Small intestine (tissue), 7 donors: Measurements from ENCODE around the gene SH3RF1. TPM values are rescaled to one million over a fixed set of nuclear protein-coding genes. Genes with fewer than 3 reads are reported as not detected.

Source experiments
- DNase-seq, 2 donors: peaks; one replicate each; pipeline versions ENCODE4 v3.0.0 to v3.0.0-alpha.2; 2013
- FAIRE-seq: peaks from 2 replicates; lab custom pipeline; 2012; peaks lifted over from hg19 to GRCh38; lab: Jason Lieb, UNC
- H3K27ac ChIP-seq, 3 donors: one replicate each; pipeline ENCODE4 v1.5.1; 2013; ENCODE audit warnings: low read length in 2 of 3, mild to moderate bottlenecking in 2 of 3, control low read depth in 1 of 3, inconsistent platforms in 1 of 3, low read depth in 1 of 3, moderate library complexity in 1 of 3
- H3K27me3 ChIP-seq, 3 donors: one replicate each; pipeline ENCODE4 v1.6.1; 2013; ENCODE audit warnings: low read length in 3 of 3, inconsistent platforms in 1 of 3; ENCODE audit not compliant: control insufficient read depth in 3 of 3, insufficient read depth in 3 of 3
- H3K36me3 ChIP-seq, 3 donors: one replicate each; pipeline ENCODE4 v1.6.1; 2013; ENCODE audit warnings: low read length in 3 of 3, inconsistent platforms in 1 of 3, low read depth in 1 of 3, mild to moderate bottlenecking in 1 of 3, moderate library complexity in 1 of 3; ENCODE audit not compliant: control insufficient read depth in 3 of 3, insufficient read depth in 2 of 3
- H3K4me1 ChIP-seq, 3 donors: one replicate each; pipeline ENCODE4 v1.6.1; 2013; ENCODE audit warnings: low read length in 2 of 3, inconsistent platforms in 1 of 3, low read depth in 1 of 3, mild to moderate bottlenecking in 1 of 3, moderate library complexity in 1 of 3; ENCODE audit not compliant: control insufficient read depth in 3 of 3, insufficient read depth in 2 of 3
- H3K4me3 ChIP-seq, 3 donors: one replicate each; pipeline ENCODE4 v1.5.1; 2013; ENCODE audit warnings: low read length in 3 of 3, control low read depth in 1 of 3, inconsistent platforms in 1 of 3, low read depth in 1 of 3, mild to moderate bottlenecking in 1 of 3, moderate library complexity in 1 of 3
- H3K9me3 ChIP-seq, 2 donors: one replicate each; pipeline ENCODE4 v1.6.1; 2013; ENCODE audit warnings: low read depth in 1 of 2, low read length in 1 of 2; ENCODE audit not compliant: control insufficient read depth in 2 of 2, insufficient read depth in 1 of 2
- WGBS, 3 donors: extraction: QIAGEN DNeasy Blood & Tissue Kit; methylation state at CpG; one replicate each; pipeline ENCODE4 v1.1.7; 2013; 5-methylcytosine and 5-hydroxymethylcytosine counted together
- polyA plus RNA-seq, 4 donors: library from polyadenylated mRNA; stranded (reverse) in 3 of 4; unstranded in 1 of 4; fragments of 200-250 nt in 3 of 4; fragments of 120-200 nt in 1 of 4; gene quantifications; one replicate each; pipeline versions ENCODE4 v1.2.1 to v1.2.3, GENCODE V29; 2013
- donor health status: healthy with polysubstance abuse.
- donor health status: control.
- donor health status: control.
- donor health status: Bipolar disorder and iron deficiency.
- donor health status: healthy.

The SH3RF1 gene
- polyA plus RNA-seq, 4 donors, result 10.7 to 35.6 (median 11.5) TPM

DNA sequence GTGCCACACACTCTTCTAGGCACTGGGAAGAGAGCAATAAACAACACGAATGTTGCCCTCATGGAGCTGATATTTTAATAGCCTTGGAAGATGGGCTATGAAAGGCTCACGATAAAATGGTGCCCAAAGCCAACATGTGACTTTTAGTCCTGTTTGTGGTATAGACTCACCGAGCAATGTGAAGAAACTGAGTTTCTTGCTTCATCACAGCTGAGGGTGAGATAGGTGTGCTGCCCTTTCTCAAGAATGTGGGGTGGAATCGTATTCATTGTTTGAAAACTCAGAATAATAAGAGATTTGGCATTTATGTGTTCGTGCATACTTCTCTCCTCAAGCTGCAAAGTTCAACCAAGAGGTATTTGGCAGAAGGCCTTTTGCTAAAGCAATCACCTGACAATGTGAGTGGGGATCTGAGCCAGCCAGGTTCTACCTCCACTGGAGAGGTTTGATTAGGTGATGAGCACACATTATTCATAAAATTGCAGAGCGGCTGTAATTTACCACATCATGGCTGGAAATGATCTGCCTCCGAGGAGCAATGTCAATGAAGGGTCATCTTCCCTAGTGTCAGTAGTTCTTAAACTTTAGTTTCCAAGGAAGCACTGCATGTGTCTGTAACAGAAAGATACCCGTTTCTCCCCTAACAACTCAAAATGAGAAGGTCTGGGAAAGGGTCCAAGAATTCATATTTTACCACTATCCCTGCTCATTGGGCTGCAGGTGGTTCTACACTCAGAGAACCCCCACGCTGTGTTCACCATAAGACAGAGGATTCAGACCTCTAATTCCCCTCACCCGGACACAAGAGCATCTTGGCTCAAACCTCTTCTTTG is 218.8 kb downstream of the SH3RF1 start:
- H3K4me3 ChIP-seq, result no peak overlapping the region
- no peaks in the 10 kb centered on the region for H3K27me3 ChIP-seq
- H3K36me3 ChIP-seq, result no peaks in the 10 kb centered on the region
- 78 to 82% (median 79%) methylated on average over 10 of the region's 10 CpGs for WGBS, 3 donors
- no peak for DNase-seq
- no peak overlapping the region for H3K27ac ChIP-seq
- no peaks in the 10 kb centered on the region for H3K9me3 ChIP-seq
- no peaks in the 10 kb centered on the region for H3K4me1 ChIP-seq
- no peak for FAIRE-seq

DNA sequence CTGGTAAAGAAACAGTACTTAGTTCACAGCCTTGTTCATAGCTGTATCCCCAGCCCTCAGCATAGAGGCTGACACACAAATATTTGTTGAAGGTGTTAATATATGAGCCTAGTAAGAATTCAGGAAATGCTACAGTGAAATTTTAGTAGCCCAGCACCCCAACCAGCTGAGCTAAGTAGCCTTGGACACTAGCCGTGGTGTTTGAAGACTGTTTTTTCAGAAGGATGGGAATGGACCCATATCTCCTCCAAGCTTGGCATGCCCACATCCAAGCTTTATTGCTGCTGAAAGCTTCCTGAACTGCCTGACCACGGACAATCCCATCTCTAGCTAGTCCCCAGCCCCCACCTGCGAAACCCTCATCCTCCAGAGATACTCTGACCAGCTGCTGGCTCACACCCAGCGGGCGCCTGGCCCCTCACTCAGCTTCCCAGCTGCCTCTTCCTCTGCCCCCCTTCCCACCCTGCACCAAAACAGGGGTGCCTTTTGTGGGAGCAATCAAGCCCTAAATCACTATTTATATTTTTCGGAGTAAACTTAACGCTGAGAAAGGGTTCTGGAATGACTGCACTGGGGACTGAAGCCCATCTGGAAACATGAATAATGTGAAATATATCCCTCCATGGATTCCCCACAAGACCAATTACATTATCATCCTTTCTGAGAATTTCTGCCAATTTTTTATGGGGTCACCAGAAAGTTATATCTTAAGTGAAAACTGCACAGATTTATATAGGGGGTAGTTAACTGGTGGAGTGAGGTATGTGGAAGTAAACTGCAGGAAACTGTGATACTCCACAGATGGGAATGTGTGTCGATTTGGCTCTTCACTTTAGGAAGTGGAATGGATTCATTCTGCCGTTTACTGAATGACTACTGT is 219.6 kb downstream of the SH3RF1 start:
- no peak overlapping the region for H3K4me3 ChIP-seq
- no peak overlapping the region for H3K27ac ChIP-seq
- FAIRE-seq, result no peak
- H3K4me1 ChIP-seq, result no peaks in the 10 kb centered on the region
- no peaks in the 10 kb centered on the region for H3K27me3 ChIP-seq
- 79 to 96% (median 84%) methylated on average over 9 of the region's 9 CpGs for WGBS, 3 donors
- no peaks in the 10 kb centered on the region for H3K36me3 ChIP-seq
- DNase-seq, result no peak
- no peaks in the 10 kb centered on the region for H3K9me3 ChIP-seq

DNA sequence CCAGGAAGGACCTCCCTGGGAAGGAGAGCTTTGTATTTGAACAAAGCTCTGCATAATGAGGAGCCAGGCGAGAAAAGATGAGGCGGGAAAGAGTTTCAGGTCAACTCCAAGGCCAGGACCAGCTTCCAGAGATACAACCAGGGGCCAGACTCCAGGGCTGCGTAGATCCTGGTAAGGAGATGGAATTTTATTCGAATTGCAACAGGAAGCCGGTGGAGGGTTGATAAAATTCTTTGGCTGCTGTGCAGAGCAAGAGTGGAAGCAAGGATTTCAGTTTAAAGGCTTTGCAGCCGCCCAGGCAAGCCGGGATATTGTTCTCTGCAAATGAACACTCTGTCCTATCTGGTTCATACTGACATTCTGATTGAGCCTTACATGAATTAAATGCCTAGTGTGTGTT is 220.5 kb downstream of the SH3RF1 start:
- no peaks in the 10 kb centered on the region for H3K27me3 ChIP-seq
- DNase-seq, result no peak
- H3K36me3 ChIP-seq, result no peaks in the 10 kb centered on the region
- H3K9me3 ChIP-seq, result no peaks in the 10 kb centered on the region
- 70 to 84% (median 82%) methylated on average over 7 of the region's 7 CpGs for WGBS, 3 donors
- H3K4me1 ChIP-seq, result no peaks in the 10 kb centered on the region
- H3K4me3 ChIP-seq, result no peak overlapping the region
- FAIRE-seq, result no peak
- H3K27ac ChIP-seq, result no peak overlapping the region

DNA sequence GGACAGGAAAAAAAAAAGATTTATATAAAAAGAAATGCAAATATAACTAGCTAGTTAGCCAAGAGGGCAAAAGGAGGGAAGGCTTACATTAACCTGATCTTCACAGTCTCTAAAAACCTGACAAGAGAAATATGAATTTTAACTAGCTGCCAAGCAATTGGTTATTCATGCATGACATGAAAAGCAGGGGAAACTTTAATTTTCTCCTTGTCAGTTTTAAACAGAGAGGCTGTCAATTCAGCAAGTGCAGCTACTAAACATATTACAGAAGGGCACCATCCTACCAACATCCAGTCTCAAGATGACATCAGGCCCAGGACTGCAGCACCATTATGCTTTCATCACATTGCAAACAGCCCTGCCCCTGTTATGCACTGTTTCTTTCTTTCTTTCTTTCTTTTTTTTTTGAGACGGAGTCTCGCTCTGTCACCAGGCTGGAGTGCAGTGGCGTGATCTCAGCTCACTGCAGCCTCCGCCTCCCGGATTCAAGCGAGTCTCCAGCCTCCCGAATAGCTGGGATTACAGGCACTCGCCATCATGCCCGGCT is 221.8 kb downstream of the SH3RF1 start:
- H3K9me3 ChIP-seq, result no peaks in the 10 kb centered on the region
- WGBS, 3 donors, result 92 to 97% (median 95%) methylated on average over 9 of the region's 9 CpGs
- H3K27me3 ChIP-seq, result no peaks in the 10 kb centered on the region
- H3K27ac ChIP-seq, result no peak overlapping the region
- DNase-seq (no peak), FAIRE-seq (no peak)
- no peaks in the 10 kb centered on the region for H3K4me1 ChIP-seq
- no peak overlapping the region for H3K4me3 ChIP-seq
- H3K36me3 ChIP-seq, result no peaks in the 10 kb centered on the region

DNA sequence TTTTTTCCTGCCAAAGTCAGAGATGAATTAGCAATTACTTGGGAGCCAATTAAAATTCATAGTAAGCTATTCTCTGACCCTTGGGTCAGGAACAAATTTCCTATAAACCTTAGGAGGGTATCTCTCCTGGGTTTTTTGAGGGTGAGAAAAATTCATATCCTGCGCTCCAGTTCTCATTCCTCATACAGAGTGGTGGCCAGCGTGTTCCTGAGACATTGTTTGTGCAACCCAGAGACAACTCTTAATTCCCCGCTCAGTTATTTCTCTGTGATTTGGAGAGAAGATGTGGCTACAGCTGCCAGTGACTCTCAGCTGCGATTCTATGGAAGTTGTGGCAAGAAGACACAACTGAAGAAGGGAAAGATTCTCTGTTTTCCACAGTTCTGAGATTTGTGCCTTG is 222.8 kb downstream of the SH3RF1 start:
- DNase-seq (no peak), FAIRE-seq (no peak)
- Histone ChIP-seq H3K27me3 (no peaks in the 10 kb centered on the region), H3K4me3 (no peak overlapping the region), H3K9me3 (no peaks in the 10 kb centered on the region), H3K27ac (no peak overlapping the region), H3K4me1 (no peaks in the 10 kb centered on the region), H3K36me3 (no peaks in the 10 kb centered on the region)
- 73 to 92% (median 88%) methylated on average over 4 of the region's 4 CpGs for WGBS, 3 donors

DNA sequence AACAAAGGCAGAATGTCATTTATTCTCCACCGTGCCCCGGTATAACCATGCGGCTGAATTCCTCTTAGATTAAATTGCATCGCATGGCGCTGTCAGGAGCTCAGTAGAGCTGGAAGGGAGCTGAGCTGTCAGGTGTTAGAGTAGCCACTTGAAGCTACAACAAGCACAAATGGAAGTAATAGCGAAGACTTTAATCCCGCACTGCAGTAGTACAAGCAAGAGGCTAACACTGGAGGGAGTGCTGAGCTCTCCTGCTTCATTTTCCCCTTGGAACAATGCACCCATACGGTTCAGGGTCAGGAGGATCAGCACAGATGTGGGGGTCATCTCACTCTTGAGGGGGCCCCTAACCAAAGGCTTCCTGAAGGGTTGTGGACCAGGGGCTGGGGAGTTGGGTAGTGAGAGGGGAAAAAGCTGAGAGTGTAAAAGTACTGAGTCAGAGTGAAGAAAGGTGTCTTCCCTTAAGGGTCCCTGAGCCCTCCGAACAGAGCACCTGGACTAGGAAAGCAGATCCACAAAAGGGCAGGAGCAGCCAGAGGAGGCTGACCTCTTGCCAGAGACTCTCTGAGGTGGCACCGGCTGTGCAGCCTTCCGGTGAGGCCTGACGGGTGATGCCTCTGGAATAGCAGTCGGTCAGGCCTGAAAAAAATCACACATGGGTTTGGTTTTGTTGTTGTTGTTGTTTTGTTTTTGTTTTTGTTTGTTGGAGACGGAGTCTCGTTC is 224.7 kb downstream of the SH3RF1 start:
- Histone ChIP-seq H3K27ac (no peak overlapping the region), H3K4me1 (no peaks in the 10 kb centered on the region), H3K4me3 (no peak overlapping the region), H3K27me3 (no peaks in the 10 kb centered on the region), H3K36me3 (no peaks in the 10 kb centered on the region), H3K9me3 (no peaks in the 10 kb centered on the region)
- no peak for DNase-seq
- WGBS, 3 donors, result 78 to 79% (median 78%) methylated on average over 14 to 15 of the region's 15 CpGs
- FAIRE-seq, result no peak

DNA sequence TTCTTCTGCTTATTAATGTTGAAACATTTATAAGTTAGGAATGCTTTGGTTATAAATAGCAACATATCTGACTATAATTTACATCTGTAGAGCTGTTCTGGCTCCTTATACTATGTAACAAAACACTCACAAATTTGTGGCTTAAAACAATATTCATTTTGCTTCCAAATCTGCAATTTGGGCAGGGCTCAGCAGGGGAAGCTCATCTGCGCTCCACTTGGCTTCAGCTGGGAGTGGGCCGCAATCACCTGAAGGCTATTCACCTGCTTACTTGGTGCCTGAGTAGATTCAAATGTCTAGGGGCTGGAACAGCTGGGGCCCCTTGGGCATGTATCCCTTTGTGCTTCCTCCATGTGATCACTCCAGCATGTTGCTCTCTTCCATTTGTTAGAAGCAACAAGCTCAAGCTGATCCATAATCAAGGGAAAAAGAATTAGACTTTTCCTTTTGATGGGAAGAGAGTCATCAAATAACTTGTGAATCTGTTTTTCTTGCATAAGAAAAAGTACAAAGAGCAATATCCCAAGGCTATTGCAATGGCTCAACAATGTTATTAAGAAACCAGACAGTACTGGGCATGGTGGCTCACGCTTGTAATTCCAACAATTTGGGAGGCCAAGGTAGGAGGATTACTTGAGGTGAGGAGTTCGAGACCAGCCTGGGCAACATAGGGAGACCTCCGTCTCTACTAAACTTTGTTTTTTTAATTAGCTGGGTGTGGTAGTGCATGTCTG is 225.9 kb downstream of the SH3RF1 start:
- Histone ChIP-seq H3K9me3 (no peaks in the 10 kb centered on the region), H3K27ac (no peak overlapping the region), H3K4me1 (no peaks in the 10 kb centered on the region), H3K36me3 (no peaks in the 10 kb centered on the region), H3K4me3 (no peak overlapping the region), H3K27me3 (no peaks in the 10 kb centered on the region)
- 83 to 96% (median 93%) methylated on average over 5 of the region's 5 CpGs for WGBS, 3 donors
- DNase-seq, result no peak
- FAIRE-seq, result no peak
